Measurements from ENCODE around the gene TENM4. TPM values are rescaled to one million over a fixed set of nuclear protein-coding genes. Genes with fewer than 3 reads are reported as not detected.

Gene TENM4
- total RNA-seq, 1 donor from 2014 or later, result under 0.01 TPM

GRCh38 chr11:78795621-78796261 lies 645.1 kb downstream of the TENM4 start:
- DNase-seq (ENCODE audit: low read depth in 2 of 2), result no peak

DNA sequence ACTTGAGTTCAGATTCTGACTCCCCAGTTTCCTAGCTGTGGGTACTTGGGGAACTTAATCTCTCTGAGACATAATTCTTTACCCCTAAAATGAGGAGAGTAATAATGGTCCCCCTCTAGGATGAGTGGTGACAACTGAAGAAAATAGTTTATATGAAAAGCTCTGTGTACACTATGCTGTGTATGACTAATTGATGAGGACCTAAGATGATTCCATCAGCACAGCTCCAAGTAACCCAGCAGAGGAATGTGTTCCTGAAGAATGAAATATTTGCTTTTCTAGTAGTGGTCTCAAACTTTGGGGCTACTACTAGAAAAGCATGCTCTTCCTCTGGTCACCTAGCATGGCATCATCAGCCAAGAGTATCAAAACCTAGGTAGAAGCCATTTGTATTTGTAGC lies 648.9 kb downstream of the TENM4 start:
- DNase-seq (ENCODE audit: low read depth in 2 of 2), result no peak

- no peak for DNase-seq (ENCODE audit: low read depth in 2 of 2)
Measured at GRCh38 chr11:78791254-78791653, 649.6 kb downstream of the TENM4 start.

DNA sequence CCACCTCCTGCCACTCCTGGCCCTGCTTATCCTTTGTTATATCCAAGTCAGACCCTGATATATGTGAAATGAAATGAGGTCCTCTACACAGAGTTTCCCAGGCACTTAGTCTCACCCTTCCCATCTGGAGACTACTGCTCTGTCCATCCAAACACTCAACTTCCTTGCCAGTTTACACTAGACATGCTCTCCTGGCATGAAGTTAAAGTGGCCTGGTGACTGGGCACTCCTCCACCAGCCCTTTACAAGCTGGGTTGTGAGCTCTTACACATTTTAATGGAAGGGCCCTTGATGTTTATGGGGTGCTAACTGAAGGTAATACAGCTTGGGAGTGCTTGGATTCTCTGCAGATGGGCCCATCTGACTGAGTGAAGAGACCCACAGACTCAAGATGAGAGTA lies 650.0 kb downstream of the TENM4 start:
- DNase-seq (ENCODE audit: low read depth in 2 of 2), result no peak

DNA sequence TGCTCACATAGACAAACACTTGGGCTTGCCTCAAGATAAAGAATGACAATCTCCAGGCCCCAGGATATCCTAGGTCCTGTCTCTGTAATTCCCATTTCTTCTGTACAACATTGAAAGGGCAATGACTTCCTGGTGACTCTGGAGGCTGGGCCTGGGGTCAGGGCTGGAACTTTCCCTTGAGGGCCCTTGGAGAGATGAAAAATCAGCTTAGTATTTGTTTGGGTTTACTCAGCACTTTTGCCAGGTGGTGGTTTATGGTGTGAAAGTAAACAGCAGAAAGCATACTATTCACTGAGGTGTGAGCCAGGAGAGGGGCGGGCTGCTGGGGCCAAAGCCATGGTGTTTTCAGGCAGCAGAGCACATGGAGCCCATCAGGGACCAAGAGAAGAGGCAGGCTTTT lies 651.5 kb downstream of the TENM4 start:
- DNase-seq (ENCODE audit: low read depth in 2 of 2), result no peak

- DNase-seq (ENCODE audit: low read depth in 2 of 2), result no peak
Measured at GRCh38 chr11:78788533-78788932, 652.3 kb downstream of the TENM4 start.

GRCh38 chr11:78787696-78788095 lies 653.1 kb downstream of the TENM4 start:
- no peak for DNase-seq (ENCODE audit: low read depth in 2 of 2)

DNA sequence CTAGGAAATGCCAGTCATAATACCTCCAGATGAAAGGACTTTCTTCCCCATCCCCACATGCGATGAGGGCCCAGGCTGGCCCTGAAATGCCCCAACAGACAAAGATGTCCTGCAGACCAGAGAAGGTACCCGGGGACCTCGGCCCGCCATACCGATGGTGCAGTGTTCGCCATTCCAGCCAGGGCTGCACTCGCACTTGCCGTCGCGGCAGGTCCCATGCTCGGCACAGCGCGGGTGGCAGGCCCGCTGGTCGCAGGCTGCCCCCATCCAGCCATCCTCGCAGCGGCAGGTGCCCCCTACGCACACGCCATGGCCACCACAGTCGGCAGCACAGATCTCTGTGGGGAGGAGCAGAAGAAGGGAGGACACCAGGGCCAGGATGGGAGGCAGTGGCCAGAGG lies 654.1 kb downstream of the TENM4 start:
- DNase-seq (ENCODE audit: low read depth in 2 of 2), result no peak

DNA sequence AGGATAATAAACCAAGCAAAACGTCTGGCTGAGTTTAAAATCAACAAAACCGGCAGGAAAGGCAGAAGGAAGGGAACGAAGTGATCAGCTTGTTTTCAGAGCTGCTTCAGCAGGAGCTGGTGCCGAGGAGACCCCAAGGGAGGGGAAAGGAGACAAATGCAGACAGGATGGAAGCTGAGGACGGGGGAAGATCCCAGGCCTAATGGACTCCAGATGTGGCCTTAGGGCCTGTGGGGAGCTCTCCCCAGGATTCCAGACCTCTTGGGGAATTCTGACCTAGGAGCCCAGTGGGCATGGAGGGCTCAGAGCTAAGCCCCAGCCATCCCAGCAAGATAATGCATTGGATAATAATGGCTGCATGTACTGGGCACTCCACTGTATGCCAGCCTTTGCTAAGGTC lies 654.7 kb downstream of the TENM4 start:
- no peak for DNase-seq (ENCODE audit: low read depth in 2 of 2)

DNA sequence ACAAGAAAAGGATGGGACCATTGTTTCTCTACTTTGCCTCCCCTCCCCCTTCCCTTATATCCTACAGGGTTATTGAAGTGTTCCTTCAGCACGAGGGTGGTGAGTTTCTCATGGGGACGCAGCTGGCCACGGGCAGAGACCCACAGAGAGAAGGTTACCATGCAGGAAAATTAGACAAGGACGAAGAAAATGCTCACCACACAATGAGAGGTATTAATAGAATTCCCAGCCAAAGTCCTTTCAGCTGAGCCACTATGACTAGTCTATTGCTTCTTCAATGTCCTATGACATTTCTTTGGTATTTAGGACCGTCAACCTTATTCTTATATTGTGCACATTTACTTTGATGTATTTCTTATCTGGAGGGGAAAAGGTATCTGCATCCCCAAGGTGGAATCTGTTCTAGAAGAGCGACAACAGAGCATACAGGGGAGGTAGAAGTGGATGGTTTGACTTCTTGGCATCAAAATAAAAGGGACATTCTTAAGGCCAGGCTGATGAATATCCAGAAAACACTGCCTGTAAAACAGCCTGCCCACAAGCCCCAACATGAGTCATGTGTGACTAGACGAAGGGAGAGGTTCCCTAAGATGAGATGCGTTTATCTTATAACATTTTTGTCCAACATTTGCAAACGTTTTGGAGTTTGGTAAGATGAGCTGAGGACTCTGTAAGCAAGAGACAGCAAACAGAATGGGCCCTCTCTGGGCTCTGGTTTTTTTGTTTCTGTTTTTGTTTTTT lies 656.3 kb downstream of the TENM4 start:
- no peak for DNase-seq (ENCODE audit: low read depth in 2 of 2)

- DNase-seq (ENCODE audit: low read depth in 2 of 2), result no peak
Measured at GRCh38 chr11:78783846-78784245, 657.0 kb downstream of the TENM4 start.

- DNase-seq (ENCODE audit: low read depth in 2 of 2), result no peak
Measured at GRCh38 chr11:78783301-78783700, 657.5 kb downstream of the TENM4 start.

- DNase-seq (ENCODE audit: low read depth in 2 of 2), result no peak
Measured at GRCh38 chr11:78782725-78783124, 658.1 kb downstream of the TENM4 start.

GRCh38 chr11:78780889-78781288 lies 659.9 kb downstream of the TENM4 start:
- no peak for DNase-seq (ENCODE audit: low read depth in 2 of 2)

GRCh38 chr11:78773492-78773891 lies 667.3 kb downstream of the TENM4 start:
- DNase-seq (ENCODE audit: low read depth in 2 of 2), result no peak

GRCh38 chr11:78773077-78773476 lies 667.8 kb downstream of the TENM4 start:
- no peak for DNase-seq (ENCODE audit: low read depth in 2 of 2)

DNA sequence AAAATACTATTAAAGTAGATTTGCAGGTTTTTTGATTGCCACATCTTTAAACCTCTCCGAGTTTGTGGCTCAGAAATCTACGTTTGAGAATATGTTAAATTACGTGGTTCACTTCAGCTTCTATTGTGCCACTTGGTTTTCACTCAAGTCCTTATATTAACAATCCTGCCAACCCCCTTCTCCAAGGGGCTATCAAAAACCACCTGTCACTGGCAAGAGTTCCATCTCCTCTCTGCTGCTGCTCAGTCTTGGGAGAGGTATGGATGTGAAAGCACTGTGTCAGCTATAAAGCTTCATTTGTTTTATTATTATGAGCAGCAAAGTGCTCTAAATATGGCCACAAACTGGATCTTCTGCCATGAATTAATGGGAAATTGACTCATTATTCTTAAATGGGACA lies 668.6 kb downstream of the TENM4 start:
- no peak for DNase-seq (ENCODE audit: low read depth in 2 of 2)

DNA sequence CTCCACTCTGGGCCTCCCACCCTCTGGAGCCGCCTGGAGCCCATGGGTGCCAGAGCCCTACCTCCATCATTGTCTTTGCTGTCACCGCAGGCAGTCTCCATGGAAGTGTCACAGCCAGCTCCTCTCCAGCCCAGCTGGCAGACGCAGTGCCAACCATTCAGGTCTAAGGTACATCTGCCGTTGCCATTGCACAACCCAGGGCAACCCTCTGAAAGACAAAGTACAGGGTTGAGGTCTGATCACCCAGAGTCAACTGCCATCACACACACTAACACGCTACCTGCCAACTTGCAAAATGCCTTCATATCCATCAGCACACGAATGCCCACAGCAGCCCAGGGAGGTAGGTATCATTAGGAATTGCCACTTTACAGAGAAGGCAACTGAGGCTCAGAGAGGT lies 669.9 kb downstream of the TENM4 start:
- no peak for DNase-seq (ENCODE audit: low read depth in 2 of 2)

- DNase-seq (ENCODE audit: low read depth in 2 of 2), result no peak
Measured at GRCh38 chr11:78768971-78769370, 671.9 kb downstream of the TENM4 start.

DNA sequence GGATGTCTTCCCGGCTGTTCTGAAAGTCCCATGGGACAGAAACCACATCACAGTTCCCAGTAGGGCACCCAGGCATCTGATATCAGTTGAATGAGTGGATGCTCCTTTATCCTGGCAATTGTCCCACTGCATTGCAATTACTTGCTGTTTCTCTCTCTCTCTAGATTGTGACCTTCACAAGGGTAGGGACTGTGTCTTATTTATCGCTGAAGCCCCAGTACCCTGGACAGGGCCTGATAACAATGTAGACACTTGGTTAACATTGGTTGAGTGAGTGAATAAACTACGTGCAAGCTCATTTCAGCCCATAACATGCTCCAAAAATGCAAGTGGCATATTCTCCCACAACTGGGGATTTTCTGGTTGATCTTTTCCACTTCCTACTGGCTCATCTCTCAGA lies 672.5 kb downstream of the TENM4 start:
- DNase-seq (ENCODE audit: low read depth in 2 of 2), result no peak

- no peak for DNase-seq (ENCODE audit: low read depth in 2 of 2)
Measured at GRCh38 chr11:78767027-78767932, 673.5 kb downstream of the TENM4 start.

- no peak for DNase-seq (ENCODE audit: low read depth in 2 of 2)
Measured at GRCh38 chr11:78764946-78765345, 675.9 kb downstream of the TENM4 start.

Data from dermis microvascular lymphatic vessel endothelial cell (primary cell).